GDM1 (cell line): ENCODE data around the gene RAB1B.
"Not testable (repeated sequence)": the region's sequence is repeated elsewhere in the genome, so short reads cannot be mapped to it uniquely, and the experiment has no call there.

Source experiments
- DNase-seq: peaks from one replicate; lab custom pipeline; 2025; lab: John Stamatoyannopoulos, UW

RAB1B gene

DNA sequence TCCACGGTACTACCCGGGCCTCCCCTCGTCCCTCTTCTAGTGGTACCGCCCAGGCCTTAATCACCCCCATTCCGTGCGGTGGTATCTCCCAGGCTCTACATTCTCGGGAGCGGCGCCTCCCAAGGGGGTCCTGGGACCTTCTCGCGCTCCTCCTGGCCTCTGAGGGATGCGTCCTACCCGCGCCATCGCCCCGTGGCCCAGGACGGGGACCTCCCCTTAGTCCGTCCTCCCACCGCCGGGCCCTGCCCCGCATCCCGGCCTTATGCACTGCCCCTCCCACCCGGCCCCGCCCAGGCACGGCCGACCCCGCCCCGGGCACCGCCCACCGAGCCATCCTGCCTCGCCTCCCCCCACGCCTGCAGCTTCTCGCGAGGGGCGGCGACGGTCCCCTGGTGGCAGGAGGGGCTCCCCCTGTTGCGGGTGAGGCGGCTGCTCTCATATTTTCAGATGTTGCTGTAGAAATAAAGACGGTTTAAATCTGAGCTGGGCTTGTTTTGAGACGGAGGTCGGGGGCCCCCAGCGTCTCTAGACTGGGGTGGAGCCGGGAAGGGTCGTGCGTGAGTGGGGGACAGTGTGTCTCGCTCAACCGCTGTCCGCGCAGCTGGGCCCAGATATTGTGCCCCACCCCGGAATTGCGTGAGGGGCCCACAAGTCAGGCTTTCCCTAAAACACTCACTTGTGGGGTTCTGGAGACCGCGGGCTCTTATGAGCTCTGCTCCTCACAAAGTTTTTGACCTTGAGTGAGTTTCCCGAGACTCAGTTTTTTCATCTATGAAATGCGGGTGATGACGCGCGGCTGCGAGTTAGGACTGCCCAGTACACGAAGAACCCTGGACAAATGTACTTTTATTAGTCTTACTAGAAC is 828 bp upstream of the RAB1B start:
- peak; percentile 80 for DNase-seq

DNA sequence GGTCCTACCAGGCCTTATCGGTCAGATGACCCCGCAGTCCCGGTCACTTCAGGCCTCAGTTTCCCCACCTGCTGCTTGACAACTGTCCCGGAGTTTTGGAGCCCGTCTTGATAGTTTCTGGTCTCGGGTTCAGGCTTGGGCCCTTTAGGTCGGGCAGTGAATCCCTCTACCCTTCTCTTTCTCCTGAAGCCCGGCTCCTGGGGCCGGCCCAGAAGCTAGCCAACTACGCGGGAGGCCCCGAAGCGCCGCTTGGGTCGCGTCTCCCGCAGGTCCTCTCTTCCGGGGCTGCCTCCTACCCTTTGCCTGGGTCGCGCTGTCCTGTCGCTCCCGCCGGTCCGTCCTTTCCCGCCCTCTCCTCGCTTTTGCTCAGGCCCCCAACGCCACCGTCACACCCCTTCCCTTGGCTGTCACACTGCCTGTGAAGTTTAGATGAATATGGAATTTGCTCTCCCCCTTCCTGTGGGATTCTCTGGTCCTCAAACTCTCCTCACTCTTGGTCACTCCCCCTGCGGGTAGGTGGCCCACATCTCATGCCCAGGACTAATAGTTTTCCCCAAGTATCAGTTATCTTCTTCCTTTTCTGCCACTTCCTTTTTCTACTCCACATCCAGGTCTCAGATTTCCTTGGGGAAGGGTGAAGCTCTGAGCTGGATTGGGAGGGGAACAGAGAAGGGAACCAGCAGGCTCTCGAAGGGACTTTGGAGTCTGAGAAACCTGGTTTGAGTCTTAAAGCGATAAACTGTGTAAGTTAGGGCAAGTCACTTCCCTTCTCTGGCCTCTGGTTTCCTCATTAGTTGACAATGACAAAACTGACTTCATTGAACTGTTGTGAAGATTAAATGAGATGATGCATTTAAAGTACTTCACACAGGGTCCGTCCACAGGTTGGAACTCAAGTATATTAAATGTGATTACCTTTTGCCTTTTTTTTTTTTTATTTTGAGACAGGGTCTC is 790 bp downstream of the RAB1B start:
- DNase-seq: peak; percentile 37

DNA sequence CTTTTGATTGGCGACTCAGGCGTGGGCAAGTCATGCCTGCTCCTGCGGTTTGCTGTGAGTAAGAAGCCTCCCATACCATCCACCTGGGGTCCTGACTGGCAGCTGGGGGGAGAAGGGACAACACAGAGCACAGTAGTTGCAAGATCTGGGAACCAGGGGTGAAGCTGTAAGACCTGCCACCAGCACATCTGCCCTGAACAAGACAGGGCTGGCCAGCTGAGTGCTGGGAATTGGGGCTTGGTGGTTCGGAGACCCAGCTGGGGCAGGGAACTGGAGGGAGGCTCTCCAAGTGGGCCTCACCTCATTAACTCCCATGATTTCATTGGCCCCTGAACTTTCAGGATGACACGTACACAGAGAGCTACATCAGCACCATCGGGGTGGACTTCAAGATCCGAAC is 3.4 kb downstream of the RAB1B start:
- DNase-seq: no peak

GRCh38 chr11:66272596-66272995 is 4.2 kb downstream of the RAB1B start:
- no peak for DNase-seq

DNA sequence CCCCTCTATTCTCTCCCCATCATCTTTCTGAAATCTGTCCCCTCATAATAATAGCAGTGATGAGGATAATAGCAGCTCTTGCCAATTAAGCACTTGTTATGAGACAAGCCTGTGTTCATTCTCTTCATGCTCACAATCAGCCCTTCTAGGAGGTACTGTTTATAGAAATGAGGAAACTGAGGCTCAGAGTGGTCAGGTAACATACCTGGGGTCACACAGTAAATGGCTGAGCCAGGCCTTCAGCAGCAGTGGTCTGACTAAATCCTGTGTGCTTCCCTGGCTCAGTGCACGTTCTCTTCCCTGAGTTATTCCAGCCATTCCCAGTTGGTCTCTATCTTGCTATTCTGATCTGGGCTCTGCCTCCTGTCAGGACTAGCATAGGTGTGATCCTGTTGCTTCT is 5.8 kb downstream of the RAB1B start:
- no peak for DNase-seq

DNA sequence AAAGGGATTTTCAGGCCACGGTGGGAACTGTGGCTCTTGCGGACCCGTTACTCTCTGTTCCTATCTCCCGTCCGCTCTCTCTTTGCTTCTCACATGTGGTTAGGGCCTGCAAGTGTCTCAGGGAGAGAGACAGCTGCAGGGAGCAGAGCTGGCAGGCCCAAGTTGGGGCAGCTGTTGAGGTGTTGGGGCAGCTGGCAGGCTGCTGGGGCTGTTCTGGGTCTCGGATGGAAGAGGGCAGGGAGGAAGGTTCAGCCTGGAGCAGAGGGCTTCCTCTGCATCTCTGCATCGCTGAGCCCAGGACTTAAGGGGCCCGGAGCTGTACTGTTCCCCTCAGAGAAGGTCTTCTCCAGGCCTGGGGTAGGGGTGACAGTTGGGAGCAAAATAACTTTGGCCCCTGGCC is 7.0 kb downstream of the RAB1B start:
- no peak for DNase-seq

DNA sequence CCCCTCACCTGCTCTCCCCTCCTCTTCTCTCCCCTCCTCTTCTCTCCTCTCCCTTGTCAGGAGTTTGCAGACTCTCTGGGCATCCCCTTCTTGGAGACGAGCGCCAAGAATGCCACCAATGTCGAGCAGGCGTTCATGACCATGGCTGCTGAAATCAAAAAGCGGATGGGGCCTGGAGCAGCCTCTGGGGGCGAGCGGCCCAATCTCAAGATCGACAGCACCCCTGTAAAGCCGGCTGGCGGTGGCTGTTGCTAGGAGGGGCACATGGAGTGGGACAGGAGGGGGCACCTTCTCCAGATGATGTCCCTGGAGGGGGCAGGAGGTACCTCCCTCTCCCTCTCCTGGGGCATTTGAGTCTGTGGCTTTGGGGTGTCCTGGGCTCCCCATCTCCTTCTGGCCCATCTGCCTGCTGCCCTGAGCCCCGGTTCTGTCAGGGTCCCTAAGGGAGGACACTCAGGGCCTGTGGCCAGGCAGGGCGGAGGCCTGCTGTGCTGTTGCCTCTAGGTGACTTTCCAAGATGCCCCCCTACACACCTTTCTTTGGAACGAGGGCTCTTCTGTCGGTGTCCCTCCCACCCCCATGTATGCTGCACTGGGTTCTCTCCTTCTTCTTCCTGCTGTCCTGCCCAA is 7.7 kb downstream of the RAB1B start:
- no peak for DNase-seq

DNA sequence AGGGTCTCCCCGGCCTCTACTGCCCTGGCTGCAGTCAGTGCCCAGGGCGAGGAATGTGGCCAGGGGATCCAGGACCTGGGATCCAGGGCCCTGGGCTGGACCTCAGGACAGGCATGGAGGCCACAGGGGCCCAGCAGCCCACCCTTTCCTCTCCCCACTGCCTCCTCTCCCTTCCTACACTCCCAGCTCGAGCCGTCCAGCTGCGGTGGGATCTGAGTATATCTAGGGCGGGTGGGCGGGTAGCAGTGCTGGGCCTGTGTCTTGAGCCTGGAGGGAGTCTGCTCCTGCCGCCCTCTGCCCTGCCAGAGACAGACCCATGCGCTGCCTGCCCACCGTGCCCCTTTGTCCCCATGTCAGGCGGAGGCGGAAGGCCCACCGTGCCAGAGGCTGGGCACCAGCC is 8.2 kb downstream of the RAB1B start:
- not testable (repeated sequence) for DNase-seq

GRCh38 chr11:66277064-66277463 is 8.6 kb downstream of the RAB1B start:
- not testable (repeated sequence) for DNase-seq

DNA sequence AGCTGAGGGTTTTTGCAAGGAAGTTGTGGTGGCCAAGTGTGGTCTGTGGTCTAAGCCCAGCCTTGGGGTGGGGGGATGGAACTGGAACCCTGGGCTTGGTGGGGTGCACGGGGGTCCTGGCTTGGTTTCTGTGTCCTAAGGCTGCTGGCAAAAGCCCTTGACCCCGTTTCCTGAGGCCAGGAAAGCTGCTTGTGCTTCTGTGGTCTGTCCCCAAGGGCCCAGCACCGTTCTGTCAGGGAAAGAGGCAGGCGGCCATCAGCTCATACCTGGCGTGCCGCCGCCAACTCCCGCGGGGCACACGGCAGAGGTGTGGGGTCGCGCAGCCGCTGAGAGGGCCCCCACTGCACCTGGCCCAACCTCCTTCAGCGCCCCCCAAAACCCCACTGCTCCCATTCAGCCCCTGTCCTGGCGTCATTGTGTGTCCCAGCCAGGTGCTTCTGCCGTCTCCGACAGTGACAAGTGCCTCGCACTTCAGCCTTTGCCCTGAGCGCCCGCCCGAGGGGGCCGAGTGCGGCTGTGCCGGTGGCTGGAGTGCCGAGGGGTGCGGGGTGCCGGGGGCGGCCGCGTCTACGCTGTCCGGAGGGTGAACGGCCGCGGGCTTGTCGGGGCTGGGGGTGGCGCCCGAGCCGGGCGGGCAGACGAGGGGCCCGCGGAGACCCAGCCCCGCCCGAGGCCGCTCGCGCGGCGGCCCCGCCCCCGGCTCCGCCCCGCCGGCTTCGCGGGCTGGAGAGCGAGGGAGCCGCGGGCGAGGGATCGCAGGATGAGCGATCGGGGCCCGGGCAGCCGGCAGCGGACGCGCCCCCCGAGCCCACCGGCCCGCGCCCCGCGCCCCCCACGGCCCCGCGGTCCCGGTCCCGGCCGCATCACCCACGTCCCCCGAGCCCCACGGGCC is 9.3 kb downstream of the RAB1B start, which contains the start of gene CNIH2:
Gene CNIH2 (plus strand): TSS at position 705 of the 892 bp plus-strand sequence. CDS start 282 bp downstream, outside the sequence.
- DNase-seq: peak; percentile 8

- DNase-seq: no peak
These were observed 10.1 kb downstream of the RAB1B start for GRCh38 chr11:66278363-66279091.

GRCh38 chr11:66279092-66279734 is 10.8 kb downstream of the RAB1B start:
- no peak for DNase-seq

DNA sequence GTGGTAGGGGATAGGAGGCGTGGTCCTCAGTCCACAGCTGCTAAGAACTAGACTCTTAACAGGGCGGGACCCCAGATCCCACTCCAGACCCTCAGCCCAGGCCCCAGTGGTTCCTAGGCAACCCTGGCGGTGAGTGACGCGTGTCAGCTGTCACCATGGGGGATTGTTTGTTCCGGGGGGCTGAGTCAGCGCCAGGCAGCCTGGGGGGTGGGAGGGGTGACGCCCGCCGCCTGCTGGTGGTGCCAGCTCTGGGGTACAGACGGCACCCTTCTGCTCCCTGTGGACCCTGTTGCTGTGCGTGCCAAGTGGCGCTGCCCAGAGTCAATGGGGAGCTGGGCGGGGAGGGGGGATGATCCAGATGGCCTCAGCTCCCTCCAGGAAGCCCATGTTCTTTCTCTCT is 12.0 kb downstream of the RAB1B start:
- DNase-seq: no peak

DNA sequence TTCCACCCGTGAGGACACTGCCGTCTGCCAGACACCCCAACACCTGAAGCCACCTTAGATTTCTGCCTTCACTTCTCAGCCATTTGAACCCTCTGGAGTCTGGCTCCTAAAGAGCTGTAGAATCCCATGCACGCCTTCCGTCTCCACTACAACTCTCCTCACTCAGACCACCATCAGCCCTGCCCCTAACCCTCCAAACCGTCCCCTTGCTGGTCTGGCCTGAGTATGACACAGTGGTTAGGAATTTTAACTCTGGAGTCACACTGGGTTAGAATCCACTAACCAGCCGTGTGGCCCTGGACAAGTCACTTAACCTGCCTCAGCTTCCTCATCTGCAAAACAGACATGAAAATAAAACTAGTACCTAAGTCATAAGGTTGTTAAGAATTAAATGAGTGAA is 12.6 kb downstream of the RAB1B start:
- no peak for DNase-seq

- DNase-seq: no peak
These were observed 13.5 kb downstream of the RAB1B start for GRCh38 chr11:66281776-66282467.

DNA sequence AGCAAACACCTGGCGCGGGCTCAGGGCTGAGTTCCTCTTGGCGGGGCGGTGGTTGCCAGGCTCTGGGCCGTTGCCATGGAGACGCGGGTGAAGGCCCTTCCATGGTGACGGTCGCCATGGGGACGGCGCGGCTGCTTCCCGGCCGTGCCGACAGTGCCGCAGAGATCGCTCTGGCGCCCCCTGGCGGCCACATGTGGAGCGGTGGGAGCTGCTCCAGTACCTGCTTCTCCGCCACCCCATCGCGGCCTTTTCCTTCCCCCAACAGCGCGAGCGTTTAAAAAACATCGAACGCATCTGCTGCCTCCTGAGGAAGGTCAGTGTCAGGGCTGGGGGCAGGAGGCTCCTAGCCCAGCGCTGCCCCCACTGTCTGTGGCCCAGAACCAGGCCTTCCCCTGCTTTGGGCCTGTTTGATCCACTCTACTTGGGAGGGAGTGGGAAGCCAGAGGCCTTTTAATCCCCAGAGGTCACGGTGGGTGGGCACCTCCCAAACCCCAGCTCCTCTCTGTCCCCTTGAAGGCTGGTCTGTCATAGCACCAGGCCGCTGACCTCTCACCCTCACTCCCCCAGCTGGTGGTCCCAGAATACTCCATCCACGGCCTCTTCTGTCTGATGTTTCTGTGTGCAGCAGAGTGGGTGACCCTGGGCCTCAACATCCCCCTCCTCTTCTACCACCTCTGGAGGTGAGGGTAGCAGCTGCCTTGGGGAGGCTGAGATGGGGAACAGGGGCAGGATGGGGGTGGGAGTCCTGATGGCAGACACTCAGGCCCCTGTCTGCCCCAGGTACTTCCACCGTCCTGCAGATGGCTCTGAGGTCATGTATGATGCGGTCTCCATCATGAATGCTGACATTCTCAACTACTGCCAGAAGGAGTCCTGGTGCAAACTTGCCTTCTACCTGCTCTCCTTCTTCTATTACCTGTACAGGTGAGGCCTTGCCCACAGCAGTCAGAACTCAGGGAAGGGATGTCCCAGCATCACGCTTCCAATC is 14.3 kb downstream of the RAB1B start:
- peak; percentile 97 for DNase-seq

DNA sequence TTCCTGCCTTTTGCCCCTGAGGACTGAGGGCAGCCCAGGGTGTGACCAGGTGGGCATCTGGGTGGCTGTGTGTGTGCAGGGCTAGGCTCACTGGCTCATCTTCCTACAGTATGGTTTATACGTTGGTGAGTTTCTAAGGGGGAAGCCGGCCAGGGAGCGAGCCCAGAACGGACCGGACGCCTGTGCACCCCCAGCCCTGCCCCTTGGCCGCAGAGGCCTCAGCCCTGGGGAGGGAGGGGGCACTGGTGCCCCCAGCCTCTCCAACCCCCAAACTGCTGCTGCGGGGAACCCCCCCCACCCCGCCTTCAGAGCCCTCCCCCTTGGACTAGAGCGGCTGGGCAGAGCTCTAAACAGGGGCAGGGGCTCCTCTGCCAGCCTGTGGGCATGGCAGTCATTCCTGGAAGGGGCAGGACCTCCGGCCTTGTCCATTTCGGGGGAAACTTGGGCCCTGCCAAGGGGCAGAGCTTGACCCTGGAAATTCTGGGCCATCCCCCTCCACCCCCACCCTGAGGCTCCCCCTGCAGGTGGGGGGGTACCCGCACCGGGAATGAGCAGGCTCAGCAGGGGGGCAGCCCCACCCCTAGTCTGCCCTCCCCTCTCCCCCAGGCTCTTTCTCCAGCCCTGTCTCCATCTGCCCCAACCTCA is 15.1 kb downstream of the RAB1B start:
- no peak for DNase-seq
